Liver (tissue), 9 donors: ENCODE results near the gene PABPC1L. TPM values are rescaled to one million over a fixed set of nuclear protein-coding genes. Genes with fewer than 3 reads are reported as not detected.
A peak's percentile ranks its signal among the peaks of the same experiment; 100 is the strongest.

ENCODE experiments used
- DNase-seq: peaks from one replicate; pipeline ENCODE4 v3.0.0-alpha.2; 2017; ENCODE audit warnings: low spot score
- H3K27ac ChIP-seq, 2 donors: one replicate each; pipeline ENCODE4 v1.7.0; 2013; ENCODE audit warnings: inconsistent platforms in 2 of 2, low read length in 2 of 2, control low read depth in 1 of 2, low read depth in 1 of 2, mild to moderate bottlenecking in 1 of 2
- H3K27me3 ChIP-seq, 4 donors: one replicate each; pipeline versions ENCODE4 v1.6.1 to v1.7.0; 2013; ENCODE audit warnings: low read length in 3 of 4, inconsistent platforms in 1 of 4, mild to moderate bottlenecking in 1 of 4, moderate library complexity in 1 of 4; ENCODE audit not compliant: control insufficient read depth in 4 of 4, insufficient read depth in 4 of 4
- H3K36me3 ChIP-seq, 4 donors: one replicate each; pipeline versions ENCODE4 v1.6.1 to v1.7.0; 2013; ENCODE audit warnings: low read length in 3 of 4, mild to moderate bottlenecking in 3 of 4, low read depth in 1 of 4, moderate library complexity in 1 of 4; ENCODE audit not compliant: control insufficient read depth in 4 of 4, insufficient read depth in 3 of 4
- H3K4me1 ChIP-seq, 4 donors: one replicate each; pipeline versions ENCODE4 v1.6.1 to v1.7.0; 2013; ENCODE audit warnings: low read length in 3 of 4, mild to moderate bottlenecking in 3 of 4, moderate library complexity in 1 of 4; ENCODE audit not compliant: control insufficient read depth in 4 of 4, insufficient read depth in 4 of 4
- H3K4me3 ChIP-seq, 3 donors: one replicate each; pipeline versions ENCODE4 v1.6.1 to v1.7.0; 2013; ENCODE audit warnings: low read length in 3 of 3, control low read depth in 1 of 3, low read depth in 1 of 3, mild to moderate bottlenecking in 1 of 3
- H3K9ac ChIP-seq, 2 donors: one replicate each; pipeline ENCODE4 v1.7.0; 2013; ENCODE audit warnings: low read length in 2 of 2, mild to moderate bottlenecking in 2 of 2, moderate library complexity in 2 of 2, control low read depth in 1 of 2, low read depth in 1 of 2
- H3K9me3 ChIP-seq, 4 donors: one replicate each; pipeline versions ENCODE4 v1.6.1 to v1.7.0; 2013; ENCODE audit warnings: low read length in 3 of 4; ENCODE audit not compliant: control insufficient read depth in 4 of 4
- ATF3 ChIP-seq: IDR thresholded peaks from 2 replicates; pipeline ENCODE4 v1.6.1; 2016; ENCODE audit warnings: antibody characterized with exemption
- CTCF ChIP-seq: fragments of 150-350 bp; IDR thresholded peaks from 2 replicates; pipeline ENCODE4 v1.5.1; 2017; ENCODE audit warnings: improper control_type of control experiment, low read depth, low read length; ENCODE audit not compliant: missing input control
- EGR1 ChIP-seq, 2 donors: IDR thresholded peaks; 2 replicates each; pipeline ENCODE4 v1.6.1; 2016 to 2018; ENCODE audit warnings: antibody characterized with exemption in 2 of 2, low read depth in 2 of 2
- FOXA1 ChIP-seq: IDR thresholded peaks from 2 replicates; pipeline ENCODE4 v1.6.1; 2016; ENCODE audit warnings: antibody characterized with exemption
- GABPA ChIP-seq, 2 donors: IDR thresholded peaks in 1 of 2; conservative IDR thresholded peaks in 1 of 2; 2 replicates each; pipeline ENCODE4 v1.6.1; 2016; ENCODE audit warnings: antibody characterized with exemption in 2 of 2, mild to moderate bottlenecking in 1 of 2, moderate library complexity in 1 of 2
- HNF4G ChIP-seq: IDR thresholded peaks from 2 replicates; pipeline ENCODE4 v1.6.1; 2016; ENCODE audit warnings: antibody characterized with exemption
- JUND ChIP-seq, 2 donors: IDR thresholded peaks; 2 replicates each; pipeline ENCODE4 v1.6.1; 2016; ENCODE audit warnings: antibody characterized with exemption in 2 of 2
- NR2F2 ChIP-seq: IDR thresholded peaks from 2 replicates; pipeline ENCODE4 v1.6.1; 2016; ENCODE audit warnings: antibody characterized with exemption
- RAD21 ChIP-seq, 2 donors: IDR thresholded peaks; 2 replicates each; pipeline ENCODE4 v1.6.1; 2016; ENCODE audit warnings: antibody characterized with exemption in 2 of 2, mild to moderate bottlenecking in 2 of 2
- RXRA ChIP-seq, 2 donors: IDR thresholded peaks; 2 replicates each; pipeline ENCODE4 v1.6.1; 2017 to 2018; ENCODE audit warnings: antibody characterized with exemption in 2 of 2, mild to moderate bottlenecking in 1 of 2
- SP1 ChIP-seq: IDR thresholded peaks from 2 replicates; pipeline ENCODE4 v1.6.1; 2018; ENCODE audit warnings: antibody characterized with exemption, mild to moderate bottlenecking
- TAF1 ChIP-seq: conservative IDR thresholded peaks from 2 replicates; pipeline ENCODE4 v1.6.1; 2016; ENCODE audit warnings: antibody characterized with exemption, mild to moderate bottlenecking
- YY1 ChIP-seq: IDR thresholded peaks from 2 replicates; pipeline ENCODE4 v1.6.1; 2016; ENCODE audit warnings: antibody characterized with exemption, mild to moderate bottlenecking
- WGBS: extraction: QIAGEN DNeasy Blood & Tissue Kit; methylation state at CpG from one replicate; pipeline ENCODE4 v1.1.7; 2013; 5-methylcytosine and 5-hydroxymethylcytosine counted together
- polyA plus RNA-seq, 2 donors: library from polyadenylated mRNA; stranded (reverse) in 1 of 2; unstranded in 1 of 2; fragments of 200-250 nt in 1 of 2; fragments of >200 nt in 1 of 2; fragmentation: Nextera tagmentation in 1 of 2; extraction: Ambion mirVana in 1 of 2; gene quantifications; one replicate each; pipeline versions ENCODE4 v1.2.1 to v1.2.3, GENCODE V29; 2013 to 2015
- total RNA-seq, 2 donors: library from RNA; depleted of rRNA; stranded (reverse); fragments of >200 nt; gene quantifications; one replicate each; pipeline ENCODE4 v1.2.3, GENCODE V29; 2014
- donor health status: healthy.
- donor health status: healthy.
- donor health status: healthy.
- donor health status: healthy.
- donor health status: healthy.

PABPC1L gene
- total and polyA plus RNA-seq, 4 donors, result 4.7 to 21.0 (median 10.9) TPM

- TF ChIP-seq JUND (IDR thresholded peaks at IDR 0.05), result no peak
Measured at GRCh38 chr20:44966030-44966961, 56.4 kb downstream of the PABPC1L start, which contains the start of gene STK4 (continued).

- Histone ChIP-seq H3K4me1 (peaks cover 0 to 25% (median 19%) of the 10 kb centered on the region in 4 donors), H3K9me3 (no peaks in the 10 kb centered on the region), H3K9ac (peak overlapping the region in 1 of 2 donors; percentile 77), H3K27ac (peak overlapping the region; percentile 74 to 80), H3K36me3 (peaks cover 0 to 4% (median 0%) of the 10 kb centered on the region in 4 donors), H3K27me3 (no peaks in the 10 kb centered on the region), H3K4me3 (peak overlapping the region; percentile 78 to 86 (median 83))
- WGBS, result 38% methylated on average over 5 of the region's 5 CpGs
- no peak for DNase-seq
- no peak for TF ChIP-seq GABPA (IDR thresholded peaks at IDR 0.05 in 1 of 2, conservative IDR thresholded peaks at IDR 0.05 in 1 of 2)
Measured at GRCh38 chr20:44967207-44967807, 57.4 kb downstream of the PABPC1L start.

GRCh38 chr20:44969300-44969894 lies 59.5 kb downstream of the PABPC1L start:
- no peak for TF ChIP-seq ATF3
- TF ChIP-seq NR2F2, result no peak
- no peak for TF ChIP-seq YY1
- TF ChIP-seq FOXA1, result no peak
- no peak for TF ChIP-seq EGR1 (IDR thresholded peaks at IDR 0.05; ENCODE audit: low read depth in 2 of 2)
- TF ChIP-seq JUND (IDR thresholded peaks at IDR 0.05), result no peak
- no peak for TF ChIP-seq TAF1
- no peak for TF ChIP-seq CTCF
- no peak for TF ChIP-seq GABPA (IDR thresholded peaks at IDR 0.05 in 1 of 2, conservative IDR thresholded peaks at IDR 0.05 in 1 of 2)
- no peak for TF ChIP-seq SP1
- TF ChIP-seq RAD21 (IDR thresholded peaks at IDR 0.05), result no peak
- TF ChIP-seq HNF4G, result no peak
- no peak for TF ChIP-seq RXRA (IDR thresholded peaks at IDR 0.05)
- Histone ChIP-seq H3K9ac (no peak overlapping the region), H3K4me3 (no peak overlapping the region), H3K36me3 (peaks cover 0 to 20% (median 5%) of the 10 kb centered on the region in 4 donors), H3K4me1 (peaks cover 0 to 25% (median 19%) of the 10 kb centered on the region in 4 donors), H3K27me3 (no peaks in the 10 kb centered on the region), H3K27ac (no peak overlapping the region), H3K9me3 (no peaks in the 10 kb centered on the region)
- DNase-seq, result no peak
- WGBS, result 75% methylated on average over 3 of the region's 3 CpGs
